Astrocyte (in vitro differentiated cells and primary cell): ENCODE results near the gene KERA. TPM values are rescaled to one million over a fixed set of nuclear protein-coding genes. Genes with fewer than 3 reads are reported as not detected.

Experiments used
- DNase-seq: peaks from one replicate; pipeline ENCODE4 v3.0.0-alpha.2; 2010; ENCODE audit warnings: low read depth
- FAIRE-seq: peaks from 2 replicates; lab custom pipeline; 2011; peaks lifted over from hg19 to GRCh38; lab: Jason Lieb, UNC
- H2AFZ ChIP-seq: 2 replicates; pipeline ENCODE4 v1.6.0; 2012; ENCODE audit warnings: low read depth, low read length, inconsistent platforms
- H3K27ac ChIP-seq: 2 replicates; pipeline ENCODE4 v1.5.1; 2011; ENCODE audit warnings: low read depth, low read length, inconsistent platforms
- H3K27me3 ChIP-seq: 2 replicates; pipeline ENCODE4 v1.6.0; 2011; ENCODE audit warnings: low read length, inconsistent platforms; ENCODE audit not compliant: insufficient read depth
- H3K36me3 ChIP-seq: 2 replicates; pipeline ENCODE4 v1.5.1; 2011; ENCODE audit warnings: low read length, inconsistent platforms; ENCODE audit not compliant: insufficient read depth
- H3K4me1 ChIP-seq: 2 replicates; pipeline ENCODE4 v1.5.1; 2011; ENCODE audit warnings: low read length, inconsistent platforms; ENCODE audit not compliant: insufficient read depth
- H3K4me2 ChIP-seq: 2 replicates; pipeline ENCODE4 v1.6.0; 2012; ENCODE audit warnings: low read length, inconsistent platforms
- H3K4me3 ChIP-seq: 2 replicates; pipeline ENCODE4 v1.5.1; 2011; ENCODE audit warnings: low read depth, mild to moderate bottlenecking, low read length, inconsistent platforms; ENCODE audit not compliant: insufficient read depth
- H3K79me2 ChIP-seq: 2 replicates; pipeline ENCODE4 v1.6.0; 2012; ENCODE audit warnings: mild to moderate bottlenecking, low read length, inconsistent platforms; ENCODE audit not compliant: insufficient read depth
- H3K9ac ChIP-seq: 2 replicates; pipeline ENCODE4 v1.6.0; 2012; ENCODE audit warnings: mild to moderate bottlenecking, low read length, inconsistent platforms
- H3K9me3 ChIP-seq: 2 replicates; pipeline ENCODE4 v1.5.1; 2012; ENCODE audit warnings: low read depth, mild to moderate bottlenecking, low read length, inconsistent platforms; ENCODE audit not compliant: insufficient read depth
- H4K20me1 ChIP-seq: 2 replicates; pipeline ENCODE4 v1.6.0; 2012; ENCODE audit warnings: low read length, inconsistent platforms; ENCODE audit not compliant: insufficient read depth
- H3K27ac Mint-ChIP-seq: one replicate; pipeline ENCODE4 v1.8.0; 2021; ENCODE audit warnings: mild to moderate bottlenecking, mixed read lengths; ENCODE audit not compliant: unreplicated experiment
- H3K27me3 Mint-ChIP-seq: one replicate; pipeline ENCODE4 v1.8.0; 2021; ENCODE audit warnings: low read depth, mixed read lengths; ENCODE audit not compliant: unreplicated experiment
- H3K36me3 Mint-ChIP-seq: one replicate; pipeline ENCODE4 v1.8.0; 2021; ENCODE audit warnings: low read depth, mixed read lengths; ENCODE audit not compliant: unreplicated experiment
- H3K4me1 Mint-ChIP-seq: one replicate; pipeline ENCODE4 v1.8.0; 2021; ENCODE audit warnings: low read depth, mixed read lengths; ENCODE audit not compliant: unreplicated experiment
- H3K4me3 Mint-ChIP-seq: one replicate; pipeline ENCODE4 v1.8.0; 2021; ENCODE audit warnings: mild to moderate bottlenecking, moderate library complexity, mixed read lengths; ENCODE audit not compliant: unreplicated experiment
- H3K9me3 Mint-ChIP-seq: one replicate; pipeline ENCODE4 v1.8.0; 2021; ENCODE audit warnings: mild to moderate bottlenecking, mixed read lengths; ENCODE audit not compliant: unreplicated experiment
- CTCF ChIP-seq: IDR thresholded peaks from 2 replicates; pipeline ENCODE4 v1.5.1; 2011; ENCODE audit warnings: low read depth, mild to moderate bottlenecking, inconsistent platforms, low read length, moderate library complexity; ENCODE audit not compliant: insufficient read depth
- EZH2 ChIP-seq: IDR thresholded peaks from 2 replicates; pipeline ENCODE4 v1.6.1; 2012; ENCODE audit warnings: mild to moderate bottlenecking, low read length, inconsistent platforms; ENCODE audit not compliant: insufficient read depth
- total RNA-seq: library from RNA; stranded (reverse); gene quantifications from 2 replicates; pipeline ENCODE4 v1.2.1, GENCODE V29; 2021

KERA gene
- total RNA-seq, 1 donor from 2014 or later: not detected

- Histone ChIP-seq H3K27me3 (no peaks in the 10 kb centered on the region), H3K4me2 (no peak overlapping the region), H3K4me1 (no peaks in the 10 kb centered on the region), H3K79me2 (no peaks in the 10 kb centered on the region), H3K9me3 (no peaks in the 10 kb centered on the region), H2AFZ (no peak overlapping the region), H4K20me1 (no peaks in the 10 kb centered on the region), H3K9ac (no peak overlapping the region), H3K36me3 (no peaks in the 10 kb centered on the region), H3K4me3 (no peak overlapping the region), H3K27ac (no peak overlapping the region)
- DNase-seq (no peak), FAIRE-seq (no peak)
- no peak overlapping the region for H3K27ac Mint-ChIP-seq
- H3K27me3 Mint-ChIP-seq: peaks cover 3% of the 10 kb centered on the region
- H3K36me3 Mint-ChIP-seq: no peaks in the 10 kb centered on the region
- no peaks in the 10 kb centered on the region for H3K4me1 Mint-ChIP-seq
- no peaks in the 10 kb centered on the region for H3K9me3 Mint-ChIP-seq
- TF ChIP-seq CTCF (no peak), EZH2 (no peak)
- H3K4me3 Mint-ChIP-seq: no peak overlapping the region
Measured at GRCh38 chr12:91065396-91065795, 7.6 kb upstream of the KERA start.

GRCh38 chr12:91064640-91065039 lies 6.8 kb upstream of the KERA start:
- Mint-ChIP-seq H3K27me3 (peaks cover 3% of the 10 kb centered on the region), H3K9me3 (no peaks in the 10 kb centered on the region), H3K4me3 (no peak overlapping the region), H3K36me3 (no peaks in the 10 kb centered on the region), H3K4me1 (no peaks in the 10 kb centered on the region), H3K27ac (no peak overlapping the region)
- Histone ChIP-seq H3K79me2 (no peaks in the 10 kb centered on the region), H4K20me1 (no peaks in the 10 kb centered on the region), H3K27me3 (no peaks in the 10 kb centered on the region), H3K4me3 (no peak overlapping the region), H3K9me3 (no peaks in the 10 kb centered on the region), H3K27ac (no peak overlapping the region), H3K4me1 (no peaks in the 10 kb centered on the region), H3K36me3 (no peaks in the 10 kb centered on the region), H3K9ac (no peak overlapping the region), H3K4me2 (no peak overlapping the region), H2AFZ (no peak overlapping the region)
- FAIRE-seq (no peak), DNase-seq (no peak)
- TF ChIP-seq EZH2 (no peak), CTCF (no peak)

- Histone ChIP-seq H3K27me3 (no peaks in the 10 kb centered on the region), H3K9ac (no peak overlapping the region), H3K36me3 (no peaks in the 10 kb centered on the region), H3K4me3 (no peak overlapping the region), H4K20me1 (no peaks in the 10 kb centered on the region), H3K27ac (no peak overlapping the region), H3K4me1 (no peaks in the 10 kb centered on the region), H3K79me2 (no peaks in the 10 kb centered on the region), H3K9me3 (no peaks in the 10 kb centered on the region), H3K4me2 (no peak overlapping the region), H2AFZ (no peak overlapping the region)
- no peak for DNase-seq
- no peaks in the 10 kb centered on the region for H3K9me3 Mint-ChIP-seq
- TF ChIP-seq EZH2 (no peak), CTCF (no peak)
- peaks cover 2% of the 10 kb centered on the region for H3K4me1 Mint-ChIP-seq
- H3K36me3 Mint-ChIP-seq: no peaks in the 10 kb centered on the region
- no peak for FAIRE-seq
- H3K27me3 Mint-ChIP-seq: no peaks in the 10 kb centered on the region
- no peak overlapping the region for H3K4me3 Mint-ChIP-seq
- H3K27ac Mint-ChIP-seq: no peak overlapping the region
Measured at GRCh38 chr12:91061091-91061490, 3.3 kb upstream of the KERA start.
